B cell (primary cell): ENCODE data around the gene RALA. TPM values are rescaled to one million over a fixed set of nuclear protein-coding genes. Genes with fewer than 3 reads are reported as not detected.

Experiments used
- ATAC-seq: fragments of 200-7000 bp; cut with Tn5 transposase; one replicate; pipeline ENCODE4 v1.10.0; 2021; ENCODE audit warnings: low read depth, mild to moderate bottlenecking, moderate number of reproducible peaks, moderate library complexity
- CTCF ChIA-PET: fragments of 350-600 bp; sonication (Branson Sonifier 250); formaldehyde crosslinking; loops from one replicate; lab custom pipeline; 2021; ENCODE audit warnings: antibody characterized with exemption, inconsistent platforms; lab: Charles Lee
- POLR2A ChIA-PET: fragments of 350-600 bp; sonication (Branson Sonifier 250); formaldehyde crosslinking; loops from one replicate; lab custom pipeline; 2021; ENCODE audit warnings: antibody characterized with exemption; lab: Charles Lee
- DNase-seq: peaks from one replicate; pipeline ENCODE4 v3.0.0; 2013
- H2AFZ ChIP-seq: 2 replicates; pipeline ENCODE4 v1.6.1; 2012; ENCODE audit warnings: mild to moderate bottlenecking, low read depth, low read length; ENCODE audit not compliant: insufficient read depth, poor library complexity, severe bottlenecking
- H3K27ac ChIP-seq, 2 donors: 1 replicate in 1 of 2; 2 replicates in 1 of 2; pipeline ENCODE4 v1.5.1; 2012 to 2013; ENCODE audit warnings: low read length in 2 of 2, mild to moderate bottlenecking in 2 of 2, moderate library complexity in 1 of 2
- H3K27me3 ChIP-seq, 4 experiments: fragments of 200-600 bp in 1 of 4; sonication (generic) in 1 of 4; replicated peaks in 1 of 4; 1 replicate in 2 of 4; 2 replicates in 2 of 4; pipeline versions ENCODE4 v1.6.1 to v1.7.0; 2013 to 2016; ENCODE audit warnings: low read length in 3 of 4, mild to moderate bottlenecking in 2 of 4, mixed read lengths in 1 of 4, moderate library complexity in 1 of 4; ENCODE audit not compliant: insufficient read depth in 4 of 4, control insufficient read depth in 3 of 4; ENCODE audit errors: control extremely low read depth in 1 of 4
- H3K36me3 ChIP-seq, 2 experiments: replicated peaks in 1 of 2; 1 replicate in 1 of 2; 2 replicates in 1 of 2; pipeline versions ENCODE4 v1.6.1 to v1.7.1; 2013; ENCODE audit warnings: low read length in 1 of 2; ENCODE audit not compliant: insufficient read depth in 2 of 2, control insufficient read depth in 1 of 2; ENCODE audit errors: control extremely low read depth in 1 of 2, extremely low read depth in 1 of 2
- H3K4me1 ChIP-seq, 2 donors: fragments of 200-600 bp in 1 of 2; sonication (generic) in 1 of 2; 1 replicate in 1 of 2; 2 replicates in 1 of 2; pipeline versions ENCODE4 v1.5.1 to v1.6.1; 2013 to 2017; ENCODE audit warnings: low read length in 2 of 2; ENCODE audit not compliant: control insufficient read depth in 2 of 2, insufficient read depth in 2 of 2
- H3K4me2 ChIP-seq: replicated peaks from 2 replicates; pipeline ENCODE3; 2012; ENCODE audit warnings: mild to moderate bottlenecking, low read depth, low read length; ENCODE audit not compliant: poor library complexity, severe bottlenecking
- H3K4me3 ChIP-seq, 5 experiments: fragments of 200-600 bp in 1 of 5; sonication (generic) in 1 of 5; 1 replicate in 3 of 5; 2 replicates in 2 of 5; pipeline versions ENCODE4 v1.5.1 to v1.7.0; 2011 to 2016; ENCODE audit warnings: low read length in 4 of 5, mild to moderate bottlenecking in 4 of 5, low read depth in 2 of 5, control low read depth in 1 of 5, moderate library complexity in 1 of 5; ENCODE audit not compliant: insufficient read depth in 1 of 5; ENCODE audit errors: control extremely low read depth in 1 of 5, extremely low read depth in 1 of 5
- H3K79me2 ChIP-seq: fragments of 200-600 bp; sonication (generic); one replicate; pipeline ENCODE4 v1.6.0; 2016; ENCODE audit warnings: low read length; ENCODE audit not compliant: control insufficient read depth, insufficient read depth
- H3K9ac ChIP-seq: fragments of 200-600 bp; sonication (generic); 2 replicates; pipeline ENCODE4 v1.6.1; 2017; ENCODE audit warnings: mild to moderate bottlenecking, low read length, moderate library complexity
- H3K9me3 ChIP-seq, 3 donors: one replicate each; pipeline versions ENCODE4 v1.6.1 to v1.7.1; 2013; ENCODE audit warnings: low read length in 2 of 3; ENCODE audit not compliant: control insufficient read depth in 2 of 3, insufficient read depth in 1 of 3; ENCODE audit errors: control extremely low read depth in 1 of 3
- H4K20me1 ChIP-seq: 2 replicates; pipeline ENCODE4 v1.6.0; 2012; ENCODE audit warnings: mild to moderate bottlenecking, low read length; ENCODE audit not compliant: insufficient read depth, control insufficient read depth, poor library complexity, severe bottlenecking
- H3K27ac Mint-ChIP-seq: one replicate; pipeline ENCODE4 v1.8.0; 2021; ENCODE audit warnings: mixed read lengths
- H3K27me3 Mint-ChIP-seq: one replicate; pipeline ENCODE4 v1.8.0; 2021; ENCODE audit warnings: mixed read lengths
- H3K4me1 Mint-ChIP-seq: one replicate; pipeline ENCODE4 v1.8.0; 2021; ENCODE audit warnings: mixed read lengths
- H3K4me3 Mint-ChIP-seq: one replicate; pipeline ENCODE4 v1.8.0; 2021; ENCODE audit warnings: mixed read lengths
- H3K9me3 Mint-ChIP-seq: one replicate; pipeline ENCODE4 v1.8.0; 2022; ENCODE audit warnings: mixed read lengths; ENCODE audit not compliant: insufficient read depth
- CTCF ChIP-seq: fragments of 200-600 bp; IDR thresholded peaks from one replicate; pipeline ENCODE4 v1.8.0; 2022; ENCODE audit warnings: antibody characterized with exemption, mild to moderate bottlenecking
- EZH2 ChIP-seq: IDR thresholded peaks from 2 replicates; pipeline ENCODE4 v1.6.1; 2012; ENCODE audit warnings: borderline replicate concordance, low read depth, mild to moderate bottlenecking, moderate library complexity, low read length; ENCODE audit not compliant: insufficient read depth, poor library complexity, severe bottlenecking
- WGBS: methylation state at CpG from one replicate; pipeline ENCODE4 v1.1.5; 2013; ENCODE audit warnings: missing lambda C conversion rate; ENCODE audit not compliant: insufficient coverage; 5-methylcytosine and 5-hydroxymethylcytosine counted together
- intact Hi-C: fragments of 100-400 bp; cut with micrococcal nuclease; formaldehyde crosslinking; loops from one replicate; pipeline ENCODE4 v1.10.0; 2022
- polyA plus RNA-seq: library from polyadenylated mRNA; depleted of rRNA; stranded (reverse); fragments of >200 nt; gene quantifications from 2 replicates; pipeline ENCODE4 v1.2.3, GENCODE V29; 2012
- total RNA-seq, 2 donors: library from RNA; stranded (reverse); fragments of 120-200 nt in 1 of 2; gene quantifications; 1 replicate in 1 of 2; 2 replicates in 1 of 2; pipeline versions ENCODE4 v1.2.3 to v1.2.4, GENCODE V29; 2013 to 2022

Gene RALA
- total and polyA plus RNA-seq, 2 donors (not counting 1 experiment from before 2014, with no cell fraction given) = 9.3 to 29.8 TPM

- H3K4me3 ChIP-seq = no peak overlapping the region
- no peak for DNase-seq
- no peak overlapping the region for H3K9ac ChIP-seq
- H3K9me3 Mint-ChIP-seq = peaks cover 7% of the 10 kb centered on the region
- no peak for ATAC-seq
- no peaks in the 10 kb centered on the region for H3K79me2 ChIP-seq
- no peaks in the 10 kb centered on the region for H3K4me1 Mint-ChIP-seq
- 93% methylated on average over 2 of the region's 5 CpGs for WGBS
- no peak overlapping the region for H3K27ac Mint-ChIP-seq
- H3K9me3 ChIP-seq = peaks cover 0 to 14% (median 10%) of the 10 kb centered on the region in 3 donors
- TF ChIP-seq EZH2 (no peak), CTCF (no peak)
- H2AFZ ChIP-seq = no peak overlapping the region
- H3K27ac ChIP-seq = no peak overlapping the region
- H3K4me2 ChIP-seq = no peak overlapping the region
- H3K4me1 ChIP-seq = no peaks in the 10 kb centered on the region
- intact Hi-C loops = no loop called here
- H4K20me1 ChIP-seq = no peaks in the 10 kb centered on the region
- peaks cover 0 to 5% of the 10 kb centered on the region in 2 experiments for H3K36me3 ChIP-seq
- ChIA-PET POLR2A (no interaction called here), CTCF (no interaction called here)
- no peak overlapping the region for H3K4me3 Mint-ChIP-seq
- H3K27me3 Mint-ChIP-seq = no peaks in the 10 kb centered on the region
- H3K27me3 ChIP-seq = no peaks in the 10 kb centered on the region
Observed at GRCh38 chr7:39709029-39709428, 85.7 kb downstream of the RALA start.

GRCh38 chr7:39709768-39710311 lies 86.5 kb downstream of the RALA start:
- POLR2A ChIA-PET = no interaction called here
- Mint-ChIP-seq H3K27ac (no peak overlapping the region), H3K4me1 (no peaks in the 10 kb centered on the region), H3K9me3 (peaks cover 7% of the 10 kb centered on the region), H3K27me3 (no peaks in the 10 kb centered on the region), H3K4me3 (no peak overlapping the region)
- no peak overlapping the region for H3K9ac ChIP-seq
- ATAC-seq (no peak), DNase-seq (no peak)
- H3K9me3 ChIP-seq = peaks cover 0 to 22% (median 18%) of the 10 kb centered on the region in 3 donors
- no peak overlapping the region for H3K4me2 ChIP-seq
- H3K4me3 ChIP-seq = no peak overlapping the region
- WGBS = 39% methylated on average over 3 of the region's 3 CpGs
- no peaks in the 10 kb centered on the region for H4K20me1 ChIP-seq
- H2AFZ ChIP-seq = no peak overlapping the region
- H3K79me2 ChIP-seq = no peaks in the 10 kb centered on the region
- no peaks in the 10 kb centered on the region for H3K27me3 ChIP-seq
- CTCF ChIA-PET = no interaction called here
- no peaks in the 10 kb centered on the region for H3K4me1 ChIP-seq
- TF ChIP-seq EZH2 (no peak), CTCF (no peak)
- no peak overlapping the region for H3K27ac ChIP-seq
- peaks cover 0 to 5% of the 10 kb centered on the region in 2 experiments for H3K36me3 ChIP-seq
- intact Hi-C loops = no loop called here
